Activated B cell treated with CpG ODN at 0.5 μM for 24 hours (primary cell): ENCODE data around the gene TMEM269. TPM values are rescaled to one million over a fixed set of nuclear protein-coding genes. Genes with fewer than 3 reads are reported as not detected.
"Not testable (repeated sequence)": the region's sequence is repeated elsewhere in the genome, so short reads cannot be mapped to it uniquely, and the experiment has no call there.

ENCODE experiments used
- ATAC-seq: fragments of 200-7000 bp; cut with Tn5 transposase; one replicate; pipeline ENCODE4 v1.10.0; 2021; ENCODE audit warnings: low read depth, mild to moderate bottlenecking, moderate library complexity
- CTCF ChIA-PET: fragments of 350-600 bp; sonication (Branson Sonifier 250); formaldehyde crosslinking; loops from one replicate; lab custom pipeline; 2021; ENCODE audit warnings: antibody characterized with exemption; lab: Charles Lee
- POLR2A ChIA-PET: fragments of 350-600 bp; sonication (Branson Sonifier 250); formaldehyde crosslinking; loops from one replicate; lab custom pipeline; 2021; ENCODE audit warnings: antibody characterized with exemption; lab: Charles Lee
- DNase-seq: peaks from one replicate; pipeline ENCODE4 v3.0.0; 2022
- H3K27ac Mint-ChIP-seq: one replicate; pipeline ENCODE4 v1.8.0; 2020; ENCODE audit warnings: mixed read lengths
- H3K27me3 Mint-ChIP-seq: one replicate; pipeline ENCODE4 v1.8.0; 2021; ENCODE audit warnings: mixed read lengths
- H3K36me3 Mint-ChIP-seq: one replicate; pipeline ENCODE4 v1.8.0; 2021; ENCODE audit warnings: low read depth, mixed read lengths
- H3K4me1 Mint-ChIP-seq: one replicate; pipeline ENCODE4 v1.8.0; 2021; ENCODE audit warnings: mixed read lengths
- H3K4me3 Mint-ChIP-seq: one replicate; pipeline ENCODE4 v1.8.0; 2020; ENCODE audit warnings: mild to moderate bottlenecking, mixed read lengths
- H3K9me3 Mint-ChIP-seq: one replicate; pipeline ENCODE4 v1.8.0; 2020; ENCODE audit warnings: mixed read lengths
- intact Hi-C: fragments of 100-400 bp; cut with micrococcal nuclease; formaldehyde crosslinking; loops from one replicate; pipeline ENCODE4 v1.15.1; 2024
- total RNA-seq: library from RNA; stranded (reverse); gene quantifications from 2 replicates; pipeline ENCODE4 v1.2.3, GENCODE V29; 2022
- TF ChIP-seq, protein P1 (sequence below): fragments of 200-600 bp; IDR thresholded peaks from one replicate; pipeline ENCODE4 v1.8.0; 2022; ENCODE audit warnings: antibody characterized with exemption, mild to moderate bottlenecking

The TMEM269 gene
- total RNA-seq, 1 donor from 2014 or later: 0.31 TPM

GRCh38 chr1:42801832-42802473 lies 17.2 kb downstream of the TMEM269 start:
- CTCF ChIA-PET: no interaction called here
- TF ChIP-seq, protein P1, sequence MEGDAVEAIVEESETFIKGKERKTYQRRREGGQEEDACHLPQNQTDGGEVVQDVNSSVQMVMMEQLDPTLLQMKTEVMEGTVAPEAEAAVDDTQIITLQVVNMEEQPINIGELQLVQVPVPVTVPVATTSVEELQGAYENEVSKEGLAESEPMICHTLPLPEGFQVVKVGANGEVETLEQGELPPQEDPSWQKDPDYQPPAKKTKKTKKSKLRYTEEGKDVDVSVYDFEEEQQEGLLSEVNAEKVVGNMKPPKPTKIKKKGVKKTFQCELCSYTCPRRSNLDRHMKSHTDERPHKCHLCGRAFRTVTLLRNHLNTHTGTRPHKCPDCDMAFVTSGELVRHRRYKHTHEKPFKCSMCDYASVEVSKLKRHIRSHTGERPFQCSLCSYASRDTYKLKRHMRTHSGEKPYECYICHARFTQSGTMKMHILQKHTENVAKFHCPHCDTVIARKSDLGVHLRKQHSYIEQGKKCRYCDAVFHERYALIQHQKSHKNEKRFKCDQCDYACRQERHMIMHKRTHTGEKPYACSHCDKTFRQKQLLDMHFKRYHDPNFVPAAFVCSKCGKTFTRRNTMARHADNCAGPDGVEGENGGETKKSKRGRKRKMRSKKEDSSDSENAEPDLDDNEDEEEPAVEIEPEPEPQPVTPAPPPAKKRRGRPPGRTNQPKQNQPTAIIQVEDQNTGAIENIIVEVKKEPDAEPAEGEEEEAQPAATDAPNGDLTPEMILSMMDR: no peak
- Mint-ChIP-seq H3K9me3 (no peaks in the 10 kb centered on the region), H3K27ac (no peak overlapping the region), H3K36me3 (peaks cover 21% of the 10 kb centered on the region), H3K27me3 (no peaks in the 10 kb centered on the region), H3K4me3 (no peak overlapping the region), H3K4me1 (no peaks in the 10 kb centered on the region)
- ATAC-seq (no peak), DNase-seq (no peak)
- intact Hi-C loops: no loop called here
- POLR2A ChIA-PET: no interaction called here

DNA sequence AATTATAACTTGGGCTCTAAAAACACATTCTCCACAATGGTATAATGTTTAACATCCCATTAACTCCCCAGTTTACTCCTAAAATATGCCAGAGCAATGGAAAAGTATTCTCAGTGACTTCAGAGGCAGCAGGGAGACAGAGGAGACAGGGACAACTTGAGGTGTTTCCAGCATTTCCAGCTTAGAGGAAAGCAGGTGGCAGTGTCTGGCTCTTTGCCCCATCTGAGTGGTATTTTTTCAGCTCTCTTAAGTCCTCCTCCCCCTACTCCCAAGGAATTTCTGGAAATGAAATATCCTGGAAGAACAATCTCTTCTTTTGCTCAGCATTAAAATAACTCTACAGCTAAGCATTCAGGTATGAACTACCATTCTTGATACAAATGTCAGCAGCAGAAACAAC lies 21.4 kb downstream of the TMEM269 start:
- CTCF ChIA-PET: no interaction called here
- Mint-ChIP-seq H3K4me3 (no peak overlapping the region), H3K9me3 (no peaks in the 10 kb centered on the region), H3K27ac (no peak overlapping the region), H3K27me3 (no peaks in the 10 kb centered on the region), H3K36me3 (peaks cover 42% of the 10 kb centered on the region), H3K4me1 (no peaks in the 10 kb centered on the region)
- DNase-seq: no peak
- intact Hi-C loops: no loop called here
- TF ChIP-seq, protein P1: no peak
- POLR2A ChIA-PET: interaction anchor here (1.2 kb wide), 1 partner anchor 40 kb away, joined by 3 read pairs; the partner anchor contains the start of gene ZNF691
- no peak for ATAC-seq

DNA sequence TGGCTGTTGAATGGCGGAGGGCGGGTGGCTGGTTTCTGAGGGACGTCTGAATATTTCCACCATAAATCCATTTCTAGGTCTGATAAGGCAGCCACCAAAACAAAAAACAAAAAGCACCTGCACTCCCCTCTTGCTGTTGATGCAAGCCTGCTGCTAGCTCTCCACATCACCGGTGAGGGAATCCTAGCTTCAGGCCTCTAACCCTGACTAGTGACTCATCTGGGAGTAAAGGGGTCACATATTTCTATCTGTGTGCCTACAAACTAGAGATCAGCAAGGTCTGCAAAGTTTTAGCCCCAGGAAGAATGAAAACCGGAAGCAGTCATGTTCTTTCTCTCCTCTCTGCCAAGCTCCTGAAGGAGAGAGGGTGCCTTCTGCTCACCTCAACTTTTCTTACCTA lies 21.8 kb downstream of the TMEM269 start:
- CTCF ChIA-PET: no interaction called here
- no peak for ATAC-seq
- no peak for DNase-seq
- TF ChIP-seq, protein P1: no peak
- intact Hi-C loops: no loop called here
- H3K4me3 Mint-ChIP-seq: no peak overlapping the region
- POLR2A ChIA-PET: interaction anchor here (1.2 kb wide), 1 partner anchor 40 kb away, joined by 3 read pairs; the partner anchor contains the start of gene ZNF691
- no peaks in the 10 kb centered on the region for H3K27me3 Mint-ChIP-seq
- peaks cover 46% of the 10 kb centered on the region for H3K36me3 Mint-ChIP-seq
- H3K27ac Mint-ChIP-seq: no peak overlapping the region
- H3K4me1 Mint-ChIP-seq: no peaks in the 10 kb centered on the region
- no peaks in the 10 kb centered on the region for H3K9me3 Mint-ChIP-seq

- Mint-ChIP-seq H3K27ac (no peak overlapping the region), H3K36me3 (peaks cover 46% of the 10 kb centered on the region), H3K27me3 (no peaks in the 10 kb centered on the region), H3K9me3 (no peaks in the 10 kb centered on the region), H3K4me3 (no peak overlapping the region), H3K4me1 (no peaks in the 10 kb centered on the region)
- ChIA-PET POLR2A (no interaction called here), CTCF (no interaction called here)
- no peak for ATAC-seq
- DNase-seq: no peak
- TF ChIP-seq, protein P1: no peak
- intact Hi-C loops: no loop called here
These were observed 22.4 kb downstream of the TMEM269 start for GRCh38 chr1:42807056-42807668.

DNA sequence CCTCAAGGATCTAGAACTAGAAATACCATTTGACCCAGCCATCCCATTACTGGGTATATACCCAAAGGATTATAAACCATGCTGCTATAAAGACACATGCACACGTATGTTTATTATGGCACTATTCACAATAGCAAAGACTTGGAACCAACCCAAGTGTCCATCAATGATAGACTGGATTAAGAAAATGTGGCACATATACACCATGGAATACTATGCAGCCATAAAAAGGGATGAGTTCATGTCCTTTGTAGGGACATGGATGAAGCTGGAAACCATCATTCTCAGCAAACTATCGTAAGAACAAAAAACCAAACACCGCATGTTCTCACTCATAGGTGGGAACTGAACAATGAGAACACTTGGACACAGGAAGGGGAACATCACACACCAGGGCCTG lies 30.0 kb downstream of the TMEM269 start:
- H3K4me3 Mint-ChIP-seq, DNase-seq, H3K9me3 Mint-ChIP-seq, CTCF ChIA-PET, H3K27ac Mint-ChIP-seq, H3K27me3 Mint-ChIP-seq, ATAC-seq: not testable (repeated sequence)
- intact Hi-C loops: loop anchor here (5.0 kb wide), 1 partner anchor 107 kb away; no protein-coding TSS in a partner anchor
- POLR2A ChIA-PET: interaction anchor here (3.2 kb wide), 1 partner anchor 48 kb away, joined by 32 read pairs; the partner anchor contains the start of genes C1orf50 and P3H1
- Mint-ChIP-seq H3K4me1 (peaks cover 20% of the 10 kb centered on the region), H3K36me3 (peaks cover 25% of the 10 kb centered on the region)
